ENCODE results near the gene ATXN10. TPM values are rescaled to one million over a fixed set of nuclear protein-coding genes. Genes with fewer than 3 reads are reported as not detected.
A peak's percentile ranks its signal among the peaks of the same experiment; 100 is the strongest.
"Not testable (repeated sequence)": the region's sequence is repeated elsewhere in the genome, so short reads cannot be mapped to it uniquely, and the experiment has no call there.

ATXN10 gene
- total RNA-seq, 1 donor from 2014 or later: 117 TPM

DNA sequence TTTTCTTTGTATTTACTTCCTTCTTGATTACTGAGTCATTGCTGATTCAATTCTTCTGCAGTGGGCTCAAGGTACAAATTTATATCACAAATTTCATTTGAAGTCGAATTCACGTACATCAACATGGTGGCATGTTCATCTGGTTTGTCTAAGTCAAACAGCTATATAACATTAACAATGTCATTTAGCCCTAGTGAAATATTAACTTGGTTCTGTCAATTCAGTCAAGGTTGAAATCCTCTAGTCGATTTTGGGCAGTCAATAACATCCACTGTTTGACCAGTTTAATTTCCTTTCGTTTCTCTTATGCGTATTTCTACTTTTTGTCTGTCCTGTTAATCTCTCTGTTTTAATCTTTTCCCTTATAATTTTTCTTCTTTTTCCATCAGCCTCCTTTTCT is 4.1 kb upstream of the ATXN10 start:
- H3K27me3 Mint-ChIP-seq (ENCODE audit: low read depth): peaks cover 7% of the 10 kb centered on the region
- no peak for DNase-seq (ENCODE audit: low spot score)
- no peak overlapping the region for H3K4me3 Mint-ChIP-seq (ENCODE audit: unreplicated experiment)
- H3K27ac Mint-ChIP-seq (ENCODE audit: unreplicated experiment): no peak overlapping the region
- H3K4me1 Mint-ChIP-seq (ENCODE audit: low read depth): peaks cover 8% of the 10 kb centered on the region
- H3K36me3 Mint-ChIP-seq (ENCODE audit: low read depth): no peaks in the 10 kb centered on the region
- no peaks in the 10 kb centered on the region for H3K9me3 Mint-ChIP-seq (ENCODE audit: low read depth)
- TF ChIP-seq, protein P1, sequence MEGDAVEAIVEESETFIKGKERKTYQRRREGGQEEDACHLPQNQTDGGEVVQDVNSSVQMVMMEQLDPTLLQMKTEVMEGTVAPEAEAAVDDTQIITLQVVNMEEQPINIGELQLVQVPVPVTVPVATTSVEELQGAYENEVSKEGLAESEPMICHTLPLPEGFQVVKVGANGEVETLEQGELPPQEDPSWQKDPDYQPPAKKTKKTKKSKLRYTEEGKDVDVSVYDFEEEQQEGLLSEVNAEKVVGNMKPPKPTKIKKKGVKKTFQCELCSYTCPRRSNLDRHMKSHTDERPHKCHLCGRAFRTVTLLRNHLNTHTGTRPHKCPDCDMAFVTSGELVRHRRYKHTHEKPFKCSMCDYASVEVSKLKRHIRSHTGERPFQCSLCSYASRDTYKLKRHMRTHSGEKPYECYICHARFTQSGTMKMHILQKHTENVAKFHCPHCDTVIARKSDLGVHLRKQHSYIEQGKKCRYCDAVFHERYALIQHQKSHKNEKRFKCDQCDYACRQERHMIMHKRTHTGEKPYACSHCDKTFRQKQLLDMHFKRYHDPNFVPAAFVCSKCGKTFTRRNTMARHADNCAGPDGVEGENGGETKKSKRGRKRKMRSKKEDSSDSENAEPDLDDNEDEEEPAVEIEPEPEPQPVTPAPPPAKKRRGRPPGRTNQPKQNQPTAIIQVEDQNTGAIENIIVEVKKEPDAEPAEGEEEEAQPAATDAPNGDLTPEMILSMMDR (IDR thresholded peaks at IDR 0.05): no peak

DNA sequence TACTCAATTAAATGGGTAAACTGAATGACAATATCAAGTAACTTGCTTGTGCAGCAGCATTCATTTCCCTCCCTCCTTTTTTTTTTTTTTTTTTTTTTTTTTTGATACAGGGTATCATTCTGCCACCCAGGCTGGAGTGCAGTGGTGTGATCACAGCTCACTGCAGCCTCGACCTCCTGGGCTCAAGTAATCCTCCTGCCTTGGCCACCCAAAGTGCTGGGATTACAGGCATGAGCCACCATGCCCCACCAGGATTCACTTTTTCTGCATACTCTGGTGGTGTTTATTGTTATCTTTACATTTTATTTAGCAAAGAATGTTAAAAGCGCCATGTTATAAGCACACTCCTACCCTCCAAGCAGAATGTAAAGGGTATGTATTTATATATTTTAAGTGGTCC is 1.3 kb upstream of the ATXN10 start:
- not testable (repeated sequence) for H3K27ac Mint-ChIP-seq (ENCODE audit: unreplicated experiment); H3K4me3 Mint-ChIP-seq (ENCODE audit: unreplicated experiment); DNase-seq (ENCODE audit: low spot score); H3K27me3 Mint-ChIP-seq (ENCODE audit: low read depth); H3K36me3 Mint-ChIP-seq (ENCODE audit: low read depth); H3K9me3 Mint-ChIP-seq (ENCODE audit: low read depth)
- peaks cover 36% of the 10 kb centered on the region for H3K4me1 Mint-ChIP-seq (ENCODE audit: low read depth)

DNA sequence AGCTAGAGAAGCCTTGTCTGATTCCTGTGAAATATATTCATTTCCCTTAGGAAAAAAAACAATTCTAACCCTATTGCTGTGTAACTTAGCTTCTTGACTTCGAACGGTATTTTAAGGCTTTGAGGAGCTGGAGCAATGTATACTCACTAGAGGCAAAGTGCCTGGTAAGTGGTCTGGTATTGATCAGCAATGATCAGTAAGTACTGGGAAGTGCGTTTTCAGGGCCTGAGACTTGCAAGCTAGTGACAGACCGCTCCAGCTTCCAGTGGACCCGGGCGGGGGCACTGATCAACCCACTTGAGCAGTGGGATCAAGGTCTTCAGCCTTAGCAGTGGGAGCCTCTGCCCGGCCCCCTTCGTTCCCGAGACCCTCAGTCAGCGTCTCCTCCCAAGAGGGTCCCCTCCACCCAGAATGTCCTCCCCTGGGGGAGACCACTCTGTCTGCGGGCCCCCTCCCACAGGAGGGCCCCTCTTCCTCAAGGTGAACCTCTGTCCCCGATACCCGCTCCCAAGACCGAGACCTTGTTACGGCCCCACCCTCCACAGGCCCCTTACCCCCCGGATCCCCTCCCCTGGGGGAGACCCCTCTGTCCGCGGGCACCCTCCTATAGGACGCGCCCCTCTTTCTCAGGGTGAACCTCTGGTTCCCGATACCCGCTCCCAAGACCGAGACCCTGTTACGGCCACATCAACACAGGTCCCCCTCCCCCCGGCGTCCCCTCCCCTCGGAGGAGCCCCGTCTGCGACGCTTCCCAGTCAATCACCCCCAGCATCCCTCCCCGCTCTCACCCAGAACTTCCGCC is 452 bp upstream of the ATXN10 start:
- H3K36me3 Mint-ChIP-seq (ENCODE audit: low read depth): no peaks in the 10 kb centered on the region
- H3K27ac Mint-ChIP-seq (ENCODE audit: unreplicated experiment): peak overlapping the region; percentile 92

DNA sequence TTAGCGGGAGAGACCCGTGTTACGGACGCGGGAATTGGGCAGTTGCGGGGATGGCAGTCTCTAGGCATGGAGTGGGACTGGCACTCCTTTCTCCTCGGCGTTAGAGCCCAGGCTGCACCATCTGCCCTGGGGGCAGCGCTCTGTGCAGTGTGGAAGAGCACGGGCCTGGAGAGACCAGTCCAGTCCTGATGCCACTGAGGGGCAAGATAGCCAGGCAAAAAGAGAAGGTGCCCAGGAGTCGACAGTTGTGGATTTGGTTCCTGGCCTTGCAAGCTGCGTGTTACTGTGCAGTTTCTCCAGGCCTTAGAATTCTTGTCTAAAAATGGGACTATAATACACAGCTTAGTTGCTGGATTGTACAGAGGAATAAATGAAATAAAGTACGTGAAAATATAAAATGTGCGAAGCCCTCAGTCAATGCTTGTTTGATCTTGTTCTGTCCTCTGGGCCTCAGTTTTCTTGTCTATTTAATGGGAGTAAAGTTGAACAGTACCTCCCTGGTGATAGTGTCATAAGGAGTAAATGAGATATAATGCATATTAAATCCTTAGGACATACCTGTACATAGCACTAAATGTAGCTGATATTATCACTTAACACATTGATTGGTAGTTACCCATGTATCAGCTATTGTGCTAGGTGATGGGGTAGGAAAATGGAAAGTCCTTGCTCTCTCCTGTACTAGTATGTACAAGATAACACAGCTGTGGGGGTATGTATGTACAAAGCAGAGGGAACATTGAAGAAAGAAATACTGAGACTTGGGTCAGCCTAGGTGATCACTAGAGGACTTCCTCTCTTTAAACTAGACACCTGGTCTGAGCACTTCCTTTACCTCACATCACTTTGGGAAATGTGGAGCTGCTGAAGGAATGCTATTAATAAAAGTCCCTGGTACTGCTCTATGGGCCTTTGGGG is 1.2 kb downstream of the ATXN10 start:
- Mint-ChIP-seq H3K9me3 (ENCODE audit: low read depth) (no peaks in the 10 kb centered on the region), H3K4me3 (ENCODE audit: unreplicated experiment) (peak overlapping the region; percentile 90), H3K4me1 (ENCODE audit: low read depth) (peaks cover 51% of the 10 kb centered on the region), H3K27me3 (ENCODE audit: low read depth) (no peaks in the 10 kb centered on the region), H3K27ac (ENCODE audit: unreplicated experiment) (peak overlapping the region; percentile 90), H3K36me3 (ENCODE audit: low read depth) (no peaks in the 10 kb centered on the region)
- DNase-seq (ENCODE audit: low spot score): no peak
- TF ChIP-seq, protein P1 (IDR thresholded peaks at IDR 0.05): no peak

More for the DNA sequence above, 452 bp upstream of the ATXN10 start:
- no peak for DNase-seq (ENCODE audit: low spot score)
- peak overlapping the region; percentile 83 for H3K4me3 Mint-ChIP-seq (ENCODE audit: unreplicated experiment)
- peaks cover 43% of the 10 kb centered on the region for H3K4me1 Mint-ChIP-seq (ENCODE audit: low read depth)
- H3K27me3 Mint-ChIP-seq (ENCODE audit: low read depth): peaks cover 3% of the 10 kb centered on the region
- H3K9me3 Mint-ChIP-seq (ENCODE audit: low read depth): no peaks in the 10 kb centered on the region
- TF ChIP-seq, protein P1 (IDR thresholded peaks at IDR 0.05): no peak

DNA sequence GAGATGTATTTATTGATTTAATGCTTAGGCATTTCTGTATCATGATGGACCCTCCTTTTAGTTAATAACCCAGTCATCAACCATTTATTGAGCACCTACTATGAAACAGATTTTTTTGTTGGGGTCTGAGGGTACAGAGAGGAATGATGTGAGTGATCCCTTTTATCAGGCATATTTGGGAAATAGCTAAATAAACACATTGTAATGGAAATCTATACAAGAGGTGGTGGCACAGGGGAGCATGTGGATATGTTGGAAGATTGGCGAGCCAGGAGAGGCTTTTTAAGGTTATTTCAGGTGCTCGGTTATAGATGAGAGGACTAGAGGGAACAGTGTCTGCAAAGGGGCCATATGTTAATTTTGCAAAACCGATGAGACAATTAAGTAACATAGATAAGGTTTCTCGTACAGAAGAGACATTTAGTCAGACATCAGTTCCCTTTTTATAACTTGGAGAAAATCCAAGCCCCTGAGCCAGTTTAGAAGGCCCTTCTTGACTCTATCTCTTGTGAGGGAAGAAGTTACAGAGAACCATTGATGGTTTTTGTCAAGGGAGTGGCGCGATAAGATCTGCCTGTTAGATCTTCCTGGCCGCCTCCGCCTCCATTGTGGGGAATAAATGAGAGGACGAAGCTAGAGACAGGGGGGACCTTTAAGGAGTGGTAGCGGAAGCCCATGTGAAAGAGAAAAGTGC is 2.0 kb downstream of the ATXN10 start:
- Mint-ChIP-seq H3K4me3 (ENCODE audit: unreplicated experiment) (peak overlapping the region; percentile 90), H3K36me3 (ENCODE audit: low read depth) (no peaks in the 10 kb centered on the region), H3K27ac (ENCODE audit: unreplicated experiment) (peak overlapping the region; percentile 60), H3K27me3 (ENCODE audit: low read depth) (no peaks in the 10 kb centered on the region), H3K4me1 (ENCODE audit: low read depth) (peaks cover 52% of the 10 kb centered on the region), H3K9me3 (ENCODE audit: low read depth) (no peaks in the 10 kb centered on the region)
- no peak for DNase-seq (ENCODE audit: low spot score)
- TF ChIP-seq, protein P1 (IDR thresholded peaks at IDR 0.05): no peak
